SU-DHL-6 (cell line): ENCODE measurements around the gene CUEDC1.

Experiments
- EZH2phosphoT487 ChIP-seq: fragments of 200-600 bp; sonication (generic), shearing (Covaris generic); conservative IDR thresholded peaks from 2 replicates; pipeline ENCODE4 v1.6.1; 2018; ENCODE audit warnings: mild to moderate bottlenecking, antibody characterized with exemption, low read length, moderate library complexity, mixed read lengths
- TF ChIP-seq, protein P1 (sequence below): fragments of 200-600 bp; sonication (generic); IDR thresholded peaks from one replicate; pipeline ENCODE4 v1.5.1; 2017; ENCODE audit warnings: antibody characterized with exemption, mild to moderate bottlenecking, low read length, moderate library complexity; ENCODE audit not compliant: insufficient read depth, poor library complexity, severe bottlenecking

DNA sequence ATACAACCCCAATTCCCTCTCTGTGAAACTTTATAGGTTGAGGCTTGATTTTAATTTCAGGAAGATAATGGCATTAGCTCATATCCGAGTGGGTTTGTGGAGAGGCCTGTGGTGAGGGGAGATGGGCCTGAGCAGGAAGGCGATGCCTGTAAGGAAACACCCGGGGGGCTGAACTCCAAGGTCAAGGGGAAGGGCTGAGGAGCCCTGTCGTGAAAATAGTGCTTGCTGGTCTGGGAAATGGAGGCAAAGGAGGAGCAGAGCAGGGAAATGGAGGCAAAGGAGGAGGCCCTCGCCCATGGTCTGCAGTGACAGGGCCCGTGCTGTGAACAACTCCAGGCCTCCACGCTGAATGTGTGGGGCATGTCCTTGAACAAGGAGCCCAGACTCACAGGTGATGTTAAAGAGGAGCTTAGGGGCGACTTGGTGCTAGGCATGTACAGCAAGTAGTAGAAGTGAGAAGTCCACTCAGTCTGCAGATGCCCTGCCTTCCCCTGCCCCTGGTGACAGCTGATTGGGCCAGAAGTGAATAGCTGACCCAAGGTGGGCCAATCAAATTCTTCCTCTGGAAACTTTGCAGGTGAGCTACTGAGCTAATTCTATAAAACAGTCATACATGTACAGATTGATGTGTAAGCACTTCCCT lies 143.5 kb downstream of the CUEDC1 start:
- TF ChIP-seq, protein P1, sequence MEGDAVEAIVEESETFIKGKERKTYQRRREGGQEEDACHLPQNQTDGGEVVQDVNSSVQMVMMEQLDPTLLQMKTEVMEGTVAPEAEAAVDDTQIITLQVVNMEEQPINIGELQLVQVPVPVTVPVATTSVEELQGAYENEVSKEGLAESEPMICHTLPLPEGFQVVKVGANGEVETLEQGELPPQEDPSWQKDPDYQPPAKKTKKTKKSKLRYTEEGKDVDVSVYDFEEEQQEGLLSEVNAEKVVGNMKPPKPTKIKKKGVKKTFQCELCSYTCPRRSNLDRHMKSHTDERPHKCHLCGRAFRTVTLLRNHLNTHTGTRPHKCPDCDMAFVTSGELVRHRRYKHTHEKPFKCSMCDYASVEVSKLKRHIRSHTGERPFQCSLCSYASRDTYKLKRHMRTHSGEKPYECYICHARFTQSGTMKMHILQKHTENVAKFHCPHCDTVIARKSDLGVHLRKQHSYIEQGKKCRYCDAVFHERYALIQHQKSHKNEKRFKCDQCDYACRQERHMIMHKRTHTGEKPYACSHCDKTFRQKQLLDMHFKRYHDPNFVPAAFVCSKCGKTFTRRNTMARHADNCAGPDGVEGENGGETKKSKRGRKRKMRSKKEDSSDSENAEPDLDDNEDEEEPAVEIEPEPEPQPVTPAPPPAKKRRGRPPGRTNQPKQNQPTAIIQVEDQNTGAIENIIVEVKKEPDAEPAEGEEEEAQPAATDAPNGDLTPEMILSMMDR = no peak
- TF ChIP-seq EZH2phosphoT487 = no peak
